B cell (primary cell): ENCODE results near the gene OCIAD2. TPM values are rescaled to one million over a fixed set of nuclear protein-coding genes. Genes with fewer than 3 reads are reported as not detected.

ENCODE experiments used
- ATAC-seq: fragments of 200-7000 bp; cut with Tn5 transposase; one replicate; pipeline ENCODE4 v1.10.0; 2021; ENCODE audit warnings: low read depth, mild to moderate bottlenecking, moderate number of reproducible peaks, moderate library complexity
- CTCF ChIA-PET: fragments of 350-600 bp; sonication (Branson Sonifier 250); formaldehyde crosslinking; loops from one replicate; lab custom pipeline; 2021; ENCODE audit warnings: antibody characterized with exemption, inconsistent platforms; lab: Charles Lee
- POLR2A ChIA-PET: fragments of 350-600 bp; sonication (Branson Sonifier 250); formaldehyde crosslinking; loops from one replicate; lab custom pipeline; 2021; ENCODE audit warnings: antibody characterized with exemption; lab: Charles Lee
- DNase-seq: peaks from one replicate; pipeline ENCODE4 v3.0.0; 2013
- H2AFZ ChIP-seq: 2 replicates; pipeline ENCODE4 v1.6.1; 2012; ENCODE audit warnings: mild to moderate bottlenecking, low read depth, low read length; ENCODE audit not compliant: insufficient read depth, poor library complexity, severe bottlenecking
- H3K27ac ChIP-seq, 2 donors: 1 replicate in 1 of 2; 2 replicates in 1 of 2; pipeline ENCODE4 v1.5.1; 2012 to 2013; ENCODE audit warnings: low read length in 2 of 2, mild to moderate bottlenecking in 2 of 2, moderate library complexity in 1 of 2
- H3K27me3 ChIP-seq, 4 experiments: fragments of 200-600 bp in 1 of 4; sonication (generic) in 1 of 4; replicated peaks in 1 of 4; 1 replicate in 2 of 4; 2 replicates in 2 of 4; pipeline versions ENCODE4 v1.6.1 to v1.7.0; 2013 to 2016; ENCODE audit warnings: low read length in 3 of 4, mild to moderate bottlenecking in 2 of 4, mixed read lengths in 1 of 4, moderate library complexity in 1 of 4; ENCODE audit not compliant: insufficient read depth in 4 of 4, control insufficient read depth in 3 of 4; ENCODE audit errors: control extremely low read depth in 1 of 4
- H3K36me3 ChIP-seq, 2 experiments: replicated peaks in 1 of 2; 1 replicate in 1 of 2; 2 replicates in 1 of 2; pipeline versions ENCODE4 v1.6.1 to v1.7.1; 2013; ENCODE audit warnings: low read length in 1 of 2; ENCODE audit not compliant: insufficient read depth in 2 of 2, control insufficient read depth in 1 of 2; ENCODE audit errors: control extremely low read depth in 1 of 2, extremely low read depth in 1 of 2
- H3K4me1 ChIP-seq, 2 donors: fragments of 200-600 bp in 1 of 2; sonication (generic) in 1 of 2; 1 replicate in 1 of 2; 2 replicates in 1 of 2; pipeline versions ENCODE4 v1.5.1 to v1.6.1; 2013 to 2017; ENCODE audit warnings: low read length in 2 of 2; ENCODE audit not compliant: control insufficient read depth in 2 of 2, insufficient read depth in 2 of 2
- H3K4me2 ChIP-seq: replicated peaks from 2 replicates; pipeline ENCODE3; 2012; ENCODE audit warnings: mild to moderate bottlenecking, low read depth, low read length; ENCODE audit not compliant: poor library complexity, severe bottlenecking
- H3K4me3 ChIP-seq, 5 experiments: fragments of 200-600 bp in 1 of 5; sonication (generic) in 1 of 5; 1 replicate in 3 of 5; 2 replicates in 2 of 5; pipeline versions ENCODE4 v1.5.1 to v1.7.0; 2011 to 2016; ENCODE audit warnings: low read length in 4 of 5, mild to moderate bottlenecking in 4 of 5, low read depth in 2 of 5, control low read depth in 1 of 5, moderate library complexity in 1 of 5; ENCODE audit not compliant: insufficient read depth in 1 of 5; ENCODE audit errors: control extremely low read depth in 1 of 5, extremely low read depth in 1 of 5
- H3K79me2 ChIP-seq: fragments of 200-600 bp; sonication (generic); one replicate; pipeline ENCODE4 v1.6.0; 2016; ENCODE audit warnings: low read length; ENCODE audit not compliant: control insufficient read depth, insufficient read depth
- H3K9ac ChIP-seq: fragments of 200-600 bp; sonication (generic); 2 replicates; pipeline ENCODE4 v1.6.1; 2017; ENCODE audit warnings: mild to moderate bottlenecking, low read length, moderate library complexity
- H3K9me3 ChIP-seq, 3 donors: one replicate each; pipeline versions ENCODE4 v1.6.1 to v1.7.1; 2013; ENCODE audit warnings: low read length in 2 of 3; ENCODE audit not compliant: control insufficient read depth in 2 of 3, insufficient read depth in 1 of 3; ENCODE audit errors: control extremely low read depth in 1 of 3
- H4K20me1 ChIP-seq: 2 replicates; pipeline ENCODE4 v1.6.0; 2012; ENCODE audit warnings: mild to moderate bottlenecking, low read length; ENCODE audit not compliant: insufficient read depth, control insufficient read depth, poor library complexity, severe bottlenecking
- H3K27ac Mint-ChIP-seq: one replicate; pipeline ENCODE4 v1.8.0; 2021; ENCODE audit warnings: mixed read lengths
- H3K27me3 Mint-ChIP-seq: one replicate; pipeline ENCODE4 v1.8.0; 2021; ENCODE audit warnings: mixed read lengths
- H3K4me1 Mint-ChIP-seq: one replicate; pipeline ENCODE4 v1.8.0; 2021; ENCODE audit warnings: mixed read lengths
- H3K4me3 Mint-ChIP-seq: one replicate; pipeline ENCODE4 v1.8.0; 2021; ENCODE audit warnings: mixed read lengths
- H3K9me3 Mint-ChIP-seq: one replicate; pipeline ENCODE4 v1.8.0; 2022; ENCODE audit warnings: mixed read lengths; ENCODE audit not compliant: insufficient read depth
- EZH2 ChIP-seq: IDR thresholded peaks from 2 replicates; pipeline ENCODE4 v1.6.1; 2012; ENCODE audit warnings: borderline replicate concordance, low read depth, mild to moderate bottlenecking, moderate library complexity, low read length; ENCODE audit not compliant: insufficient read depth, poor library complexity, severe bottlenecking
- WGBS: methylation state at CpG from one replicate; pipeline ENCODE4 v1.1.5; 2013; ENCODE audit warnings: missing lambda C conversion rate; ENCODE audit not compliant: insufficient coverage; 5-methylcytosine and 5-hydroxymethylcytosine counted together
- intact Hi-C: fragments of 100-400 bp; cut with micrococcal nuclease; formaldehyde crosslinking; loops from one replicate; pipeline ENCODE4 v1.10.0; 2022
- polyA plus RNA-seq: library from polyadenylated mRNA; depleted of rRNA; stranded (reverse); fragments of >200 nt; gene quantifications from 2 replicates; pipeline ENCODE4 v1.2.3, GENCODE V29; 2012
- small RNA-seq: library from RNA; depleted of rRNA; stranded (forward); fragments of <200 nt; gene quantifications from one replicate; pipeline ENCODE3, GENCODE V24; 2012; ENCODE audit warnings: low replicate concordance, low read depth; ENCODE audit not compliant: insufficient read length
- total RNA-seq, 2 donors: library from RNA; stranded (reverse); fragments of 120-200 nt in 1 of 2; gene quantifications; 1 replicate in 1 of 2; 2 replicates in 1 of 2; pipeline versions ENCODE4 v1.2.3 to v1.2.4, GENCODE V29; 2013 to 2022
- TF ChIP-seq, protein P1 (sequence below): fragments of 200-600 bp; IDR thresholded peaks from one replicate; pipeline ENCODE4 v1.8.0; 2022; ENCODE audit warnings: antibody characterized with exemption, mild to moderate bottlenecking

The OCIAD2 gene
- total and polyA plus RNA-seq, 2 donors (not counting 1 experiment from before 2014, with no cell fraction given): 39.3 to 47.9 TPM

DNA sequence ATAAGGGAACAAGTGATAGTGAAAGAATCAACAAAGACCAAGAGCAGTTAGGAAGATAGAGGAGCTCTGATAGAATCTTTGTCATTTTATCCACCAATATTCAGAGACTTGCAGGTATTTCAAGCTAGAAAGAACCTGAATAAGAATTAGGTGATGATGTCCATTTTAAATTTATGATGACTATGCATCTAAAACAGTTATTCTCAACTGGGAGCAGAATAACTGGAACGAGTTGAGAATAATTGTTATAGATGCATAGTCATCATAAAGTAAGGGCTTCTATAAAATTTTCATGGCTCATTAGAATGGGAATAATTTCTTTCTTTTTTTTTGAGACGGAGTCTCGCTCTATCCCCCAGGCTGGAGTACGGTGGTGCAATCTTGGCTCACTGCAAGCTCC is 69.9 kb downstream of the OCIAD2 start:
- CTCF ChIA-PET: no interaction called here
- intact Hi-C loops: no loop called here
- H3K27me3 Mint-ChIP-seq: no peaks in the 10 kb centered on the region
- Histone ChIP-seq H3K27me3 (no peaks in the 10 kb centered on the region), H3K4me2 (no peak overlapping the region), H3K36me3 (peaks cover 20 to 60% of the 10 kb centered on the region in 2 experiments), H3K9ac (no peak overlapping the region), H3K4me3 (no peak overlapping the region), H2AFZ (no peak overlapping the region), H3K27ac (no peak overlapping the region), H3K4me1 (peaks cover 10 to 11% of the 10 kb centered on the region in 2 donors), H4K20me1 (peaks cover 15% of the 10 kb centered on the region), H3K9me3 (no peaks in the 10 kb centered on the region), H3K79me2 (peaks cover 88% of the 10 kb centered on the region)
- TF ChIP-seq, protein P1, sequence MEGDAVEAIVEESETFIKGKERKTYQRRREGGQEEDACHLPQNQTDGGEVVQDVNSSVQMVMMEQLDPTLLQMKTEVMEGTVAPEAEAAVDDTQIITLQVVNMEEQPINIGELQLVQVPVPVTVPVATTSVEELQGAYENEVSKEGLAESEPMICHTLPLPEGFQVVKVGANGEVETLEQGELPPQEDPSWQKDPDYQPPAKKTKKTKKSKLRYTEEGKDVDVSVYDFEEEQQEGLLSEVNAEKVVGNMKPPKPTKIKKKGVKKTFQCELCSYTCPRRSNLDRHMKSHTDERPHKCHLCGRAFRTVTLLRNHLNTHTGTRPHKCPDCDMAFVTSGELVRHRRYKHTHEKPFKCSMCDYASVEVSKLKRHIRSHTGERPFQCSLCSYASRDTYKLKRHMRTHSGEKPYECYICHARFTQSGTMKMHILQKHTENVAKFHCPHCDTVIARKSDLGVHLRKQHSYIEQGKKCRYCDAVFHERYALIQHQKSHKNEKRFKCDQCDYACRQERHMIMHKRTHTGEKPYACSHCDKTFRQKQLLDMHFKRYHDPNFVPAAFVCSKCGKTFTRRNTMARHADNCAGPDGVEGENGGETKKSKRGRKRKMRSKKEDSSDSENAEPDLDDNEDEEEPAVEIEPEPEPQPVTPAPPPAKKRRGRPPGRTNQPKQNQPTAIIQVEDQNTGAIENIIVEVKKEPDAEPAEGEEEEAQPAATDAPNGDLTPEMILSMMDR: no peak
- no peak for TF ChIP-seq EZH2
- no peak overlapping the region for H3K4me3 Mint-ChIP-seq
- no CpG with 5 or more reads among the region's 4 CpGs for WGBS
- H3K9me3 Mint-ChIP-seq: no peaks in the 10 kb centered on the region
- DNase-seq (no peak), ATAC-seq (no peak)
- H3K4me1 Mint-ChIP-seq: peaks cover 10% of the 10 kb centered on the region
- H3K27ac Mint-ChIP-seq: no peak overlapping the region
- POLR2A ChIA-PET: no interaction called here

Small RNAs within 50 kb of the gene (small RNA-seq; reads per million reads assigned to genes)
- gene AC020593.1 (not detected), gene RNU6-158P (not detected)

Other genes starting within 250 kb of the OCIAD2 start
- 133 and 138 TPM in 2 replicates for gene FRYL, start 126.5 kb downstream of the OCIAD2 start, total RNA-seq
- 15.5 and 24.6 TPM in 2 replicates for gene FRYL, start 126.5 kb downstream of the OCIAD2 start, polyA plus RNA-seq
- gene OCIAD1, start 75.7 kb downstream of the OCIAD2 start, total RNA-seq: 114 and 119 TPM in 2 replicates
- 82.3 and 123 TPM in 2 replicates for gene OCIAD1, start 75.7 kb downstream of the OCIAD2 start, polyA plus RNA-seq
- gene CWH43, start 79.5 kb upstream of the OCIAD2 start, total RNA-seq: not detected in 2 replicates
- gene CWH43, start 79.5 kb upstream of the OCIAD2 start, polyA plus RNA-seq: not detected in 2 replicates